Neuron (in vitro differentiated cells): ENCODE data around the gene RNGTT.
"Not testable (repeated sequence)": the region's sequence is repeated elsewhere in the genome, so short reads cannot be mapped to it uniquely, and the experiment has no call there.

ENCODE experiments used
- H2AFZ ChIP-seq: one replicate; pipeline ENCODE4 v1.6.1; 2013; ENCODE audit warnings: low read depth, mild to moderate bottlenecking, inconsistent platforms, low read length, moderate library complexity
- H3K27me3 ChIP-seq: one replicate; pipeline ENCODE4 v1.6.1; 2013; ENCODE audit warnings: low read length; ENCODE audit not compliant: insufficient read depth
- H3K36me3 ChIP-seq: one replicate; pipeline ENCODE4 v1.6.1; 2013; ENCODE audit warnings: low read length; ENCODE audit not compliant: insufficient read depth
- H3K4me1 ChIP-seq: one replicate; pipeline ENCODE4 v1.6.1; 2013; ENCODE audit warnings: low read length; ENCODE audit not compliant: insufficient read depth
- H3K4me3 ChIP-seq: 2 replicates; pipeline ENCODE4 v1.5.1; 2013; ENCODE audit warnings: mild to moderate bottlenecking, low read length, moderate library complexity
- H3K9me3 ChIP-seq: one replicate; pipeline ENCODE4 v1.6.1; 2013; ENCODE audit warnings: low read length

RNGTT gene

GRCh38 chr6:88775866-88776571 lies 187.4 kb downstream of the RNGTT start:
- no peak overlapping the region for H2AFZ ChIP-seq
- H3K27me3 ChIP-seq, result no peaks in the 10 kb centered on the region
- H3K4me1 ChIP-seq, result no peaks in the 10 kb centered on the region
- no peaks in the 10 kb centered on the region for H3K36me3 ChIP-seq
- no peak overlapping the region for H3K4me3 ChIP-seq
- peaks cover 3% of the 10 kb centered on the region for H3K9me3 ChIP-seq

GRCh38 chr6:88768114-88768513 lies 195.3 kb downstream of the RNGTT start:
- not testable (repeated sequence) for H3K4me3 ChIP-seq, H3K9me3 ChIP-seq

GRCh38 chr6:88764081-88764480 lies 199.3 kb downstream of the RNGTT start:
- no peak overlapping the region for H2AFZ ChIP-seq
- no peaks in the 10 kb centered on the region for H3K9me3 ChIP-seq
- no peak overlapping the region for H3K4me3 ChIP-seq
- H3K27me3 ChIP-seq, result no peaks in the 10 kb centered on the region
- H3K36me3 ChIP-seq, result no peaks in the 10 kb centered on the region
- H3K4me1 ChIP-seq, result no peaks in the 10 kb centered on the region

More at GRCh38 chr6:88768114-88768513, 195.3 kb downstream of the RNGTT start:
- not testable (repeated sequence) for H3K4me1 ChIP-seq, H3K36me3 ChIP-seq, H2AFZ ChIP-seq, H3K27me3 ChIP-seq

- H3K36me3 ChIP-seq, result no peaks in the 10 kb centered on the region
- no peaks in the 10 kb centered on the region for H3K4me1 ChIP-seq
- no peak overlapping the region for H3K4me3 ChIP-seq
- no peaks in the 10 kb centered on the region for H3K27me3 ChIP-seq
- H2AFZ ChIP-seq, result no peak overlapping the region
- H3K9me3 ChIP-seq, result no peaks in the 10 kb centered on the region
These were observed 200.3 kb downstream of the RNGTT start for GRCh38 chr6:88763160-88763559.

- H3K4me3 ChIP-seq, result no peak overlapping the region
- no peaks in the 10 kb centered on the region for H3K27me3 ChIP-seq
- no peaks in the 10 kb centered on the region for H3K9me3 ChIP-seq
- H2AFZ ChIP-seq, result no peak overlapping the region
- no peaks in the 10 kb centered on the region for H3K4me1 ChIP-seq
- H3K36me3 ChIP-seq, result no peaks in the 10 kb centered on the region
These were observed 202.0 kb downstream of the RNGTT start for GRCh38 chr6:88761237-88762031.

- Histone ChIP-seq H2AFZ (no peak overlapping the region), H3K4me1 (no peaks in the 10 kb centered on the region), H3K4me3 (no peak overlapping the region), H3K27me3 (no peaks in the 10 kb centered on the region), H3K9me3 (no peaks in the 10 kb centered on the region), H3K36me3 (no peaks in the 10 kb centered on the region)
These were observed 203.3 kb downstream of the RNGTT start for GRCh38 chr6:88760091-88760490.

- Histone ChIP-seq H3K36me3 (no peaks in the 10 kb centered on the region), H3K4me3 (no peak overlapping the region), H3K9me3 (no peaks in the 10 kb centered on the region), H3K27me3 (no peaks in the 10 kb centered on the region), H2AFZ (no peak overlapping the region), H3K4me1 (no peaks in the 10 kb centered on the region)
These were observed 212.5 kb downstream of the RNGTT start for GRCh38 chr6:88750936-88751335.

GRCh38 chr6:88749849-88750248 lies 213.6 kb downstream of the RNGTT start:
- H3K36me3 ChIP-seq, result no peaks in the 10 kb centered on the region

GRCh38 chr6:88748141-88748540 lies 215.3 kb downstream of the RNGTT start:
- Histone ChIP-seq H3K4me3 (no peak overlapping the region), H3K27me3 (no peaks in the 10 kb centered on the region), H3K36me3 (no peaks in the 10 kb centered on the region), H3K4me1 (no peaks in the 10 kb centered on the region), H3K9me3 (no peaks in the 10 kb centered on the region), H2AFZ (no peak overlapping the region)

More at GRCh38 chr6:88749849-88750248, 213.6 kb downstream of the RNGTT start:
- H2AFZ ChIP-seq, result no peak overlapping the region
- H3K9me3 ChIP-seq, result no peaks in the 10 kb centered on the region
- H3K4me3 ChIP-seq, result no peak overlapping the region
- H3K4me1 ChIP-seq, result no peaks in the 10 kb centered on the region
- no peaks in the 10 kb centered on the region for H3K27me3 ChIP-seq

GRCh38 chr6:88741939-88742338 lies 221.5 kb downstream of the RNGTT start:
- Histone ChIP-seq H3K9me3 (peaks cover 4% of the 10 kb centered on the region), H3K4me3 (no peak overlapping the region), H3K27me3 (no peaks in the 10 kb centered on the region), H2AFZ (no peak overlapping the region), H3K36me3 (no peaks in the 10 kb centered on the region), H3K4me1 (peaks cover 7% of the 10 kb centered on the region)

- Histone ChIP-seq H3K4me1 (peaks cover 7% of the 10 kb centered on the region), H3K36me3 (peaks cover 5% of the 10 kb centered on the region), H3K9me3 (peaks cover 5% of the 10 kb centered on the region), H3K27me3 (no peaks in the 10 kb centered on the region), H2AFZ (no peak overlapping the region), H3K4me3 (no peak overlapping the region)
These were observed 222.3 kb downstream of the RNGTT start for GRCh38 chr6:88741071-88741470.

GRCh38 chr6:88734544-88734943 lies 228.9 kb downstream of the RNGTT start:
- H2AFZ ChIP-seq, result no peak overlapping the region
- H3K4me1 ChIP-seq, result no peaks in the 10 kb centered on the region

GRCh38 chr6:88730611-88731011 lies 232.8 kb downstream of the RNGTT start:
- Histone ChIP-seq H3K27me3 (no peaks in the 10 kb centered on the region), H2AFZ (no peak overlapping the region), H3K36me3 (no peaks in the 10 kb centered on the region), H3K4me3 (no peak overlapping the region), H3K4me1 (no peaks in the 10 kb centered on the region), H3K9me3 (no peaks in the 10 kb centered on the region)

More at GRCh38 chr6:88734544-88734943, 228.9 kb downstream of the RNGTT start:
- Histone ChIP-seq H3K27me3 (no peaks in the 10 kb centered on the region), H3K36me3 (peaks cover 5% of the 10 kb centered on the region), H3K4me3 (no peak overlapping the region), H3K9me3 (peaks cover 3% of the 10 kb centered on the region)
